Mucosa of descending colon (tissue), 3 donors: ENCODE measurements around the gene OR7C1. TPM values are rescaled to one million over a fixed set of nuclear protein-coding genes. Genes with fewer than 3 reads are reported as not detected.
"Not testable (repeated sequence)": the region's sequence is repeated elsewhere in the genome, so short reads cannot be mapped to it uniquely, and the experiment has no call there.

Source experiments
- ATAC-seq: fragments of 200-7000 bp; cut with Tn5 transposase; one replicate; pipeline ENCODE4 v1.9.1; 2020; ENCODE audit warnings: mild to moderate bottlenecking, moderate library complexity
- DNase-seq, 3 donors: peaks; one replicate each; pipeline ENCODE4 v3.0.0-alpha.2; 2020
- H3K36me3 ChIP-seq: fragments of 200-600 bp; one replicate; pipeline ENCODE4 v1.8.0; 2021; ENCODE audit warnings: low read depth, mild to moderate bottlenecking
- H3K4me1 ChIP-seq: fragments of 200-600 bp; one replicate; pipeline ENCODE4 v1.8.0; 2021; ENCODE audit warnings: low read depth, mild to moderate bottlenecking
- H3K4me3 ChIP-seq: fragments of 200-600 bp; one replicate; pipeline ENCODE4 v1.8.0; 2021; ENCODE audit warnings: mild to moderate bottlenecking
- H3K9me3 ChIP-seq: fragments of 200-600 bp; one replicate; pipeline ENCODE4 v1.8.0; 2021; ENCODE audit warnings: mild to moderate bottlenecking
- CTCF ChIP-seq: fragments of 200-600 bp; IDR thresholded peaks from one replicate; pipeline ENCODE4 v1.8.0; 2022; ENCODE audit warnings: antibody characterized with exemption, mild to moderate bottlenecking
- intact Hi-C, 2 donors: fragments of 100-400 bp; cut with DNase I in 1 of 2; cut with micrococcal nuclease in 1 of 2; formaldehyde crosslinking; loops; one replicate each; pipeline versions ENCODE4 v1.11.0 to v1.11.1; 2022; cut with DNase I, micrococcal nuclease
- total RNA-seq, 3 donors: library from RNA; stranded (reverse); fragmentation: NEBNext Ultra II Directional in 2 of 3; extraction: Animal tissue kit (Norgen Biotek cat#: 25700) in 2 of 3; gene quantifications; one replicate each; pipeline versions ENCODE4 v1.2.1 to v1.2.4, GENCODE V29; 2021 to 2023
- donor health status: DM: no; HTN: no; CAD: no; lungs with moderate emphysema.
- donor health status: DM: no; HTN: no; CAD: no.
- donor health status: DM: no; HTN: yes; CAD: no.

OR7C1 gene
- total RNA-seq, 3 donors from 2014 or later, result not detected

- ATAC-seq (no peak), DNase-seq (no peak)
- Histone ChIP-seq H3K4me3 (no peak overlapping the region), H3K9me3 (no peaks in the 10 kb centered on the region), H3K4me1 (no peaks in the 10 kb centered on the region), H3K36me3 (no peaks in the 10 kb centered on the region)
- TF ChIP-seq CTCF, result no peak
- intact Hi-C loops, result no loop called here
Observed at GRCh38 chr19:14782626-14783409, 52.2 kb downstream of the OR7C1 start.

- H3K9me3 ChIP-seq, intact Hi-C loops, ATAC-seq, H3K36me3 ChIP-seq, H3K4me3 ChIP-seq, H3K4me1 ChIP-seq, DNase-seq: not testable (repeated sequence)
Observed at GRCh38 chr19:14781713-14782536, 53.1 kb downstream of the OR7C1 start.

DNA sequence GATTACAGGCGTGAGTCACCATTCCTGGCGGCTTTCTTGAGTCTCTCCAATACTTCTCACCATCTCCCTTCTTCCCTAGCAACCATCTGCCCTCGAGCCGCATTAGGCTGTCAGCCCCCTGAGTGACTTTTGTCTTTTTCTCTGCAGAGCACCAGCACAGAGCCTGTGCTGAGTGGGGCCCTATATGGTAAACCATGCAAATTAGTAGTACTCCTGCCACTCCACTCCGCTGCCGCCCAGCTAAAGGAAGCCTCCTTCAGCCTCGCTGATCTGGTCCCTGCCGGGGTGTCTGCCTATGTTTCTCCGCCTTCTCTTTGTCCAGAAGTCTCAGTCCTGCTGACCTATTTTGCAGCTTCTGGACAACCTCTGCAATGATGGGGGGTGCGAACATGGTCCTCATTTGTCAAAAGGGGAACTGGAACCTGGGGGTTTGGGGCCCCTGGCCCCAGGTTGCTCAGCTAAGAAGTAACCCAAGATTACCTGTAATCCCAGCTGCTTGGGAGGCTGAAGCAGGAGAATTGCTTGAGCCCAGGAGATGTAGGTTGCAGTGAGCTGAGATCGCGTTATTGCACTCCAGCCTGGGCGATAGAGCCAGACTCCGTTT is 54.3 kb downstream of the OR7C1 start:
- ATAC-seq, DNase-seq: not testable (repeated sequence)

GRCh38 chr19:14779151-14779550 is 55.8 kb downstream of the OR7C1 start:
- Histone ChIP-seq H3K36me3 (no peaks in the 10 kb centered on the region), H3K4me1 (peaks cover 4% of the 10 kb centered on the region), H3K4me3 (no peak overlapping the region), H3K9me3 (no peaks in the 10 kb centered on the region)
- ATAC-seq (no peak), DNase-seq (no peak)
- intact Hi-C loops, result no loop called here
- TF ChIP-seq CTCF, result no peak

More for the DNA sequence above, 54.3 kb downstream of the OR7C1 start:
- H3K36me3 ChIP-seq, intact Hi-C loops, H3K4me1 ChIP-seq, H3K4me3 ChIP-seq, H3K9me3 ChIP-seq: not testable (repeated sequence)

- H3K9me3 ChIP-seq, H3K4me1 ChIP-seq, H3K36me3 ChIP-seq, intact Hi-C loops, DNase-seq, H3K4me3 ChIP-seq, ATAC-seq: not testable (repeated sequence)
Observed at GRCh38 chr19:14778110-14778845, 56.7 kb downstream of the OR7C1 start, which contains the start of gene ADGRE2. Gene ADGRE2 (minus strand): TSS chr19:14778560. CDS start chr19:14776756, 1,804 bp downstream.

- H3K4me1 ChIP-seq, H3K9me3 ChIP-seq, ATAC-seq, H3K4me3 ChIP-seq, DNase-seq, H3K36me3 ChIP-seq, intact Hi-C loops: not testable (repeated sequence)
Observed at GRCh38 chr19:14777645-14778044, 57.3 kb downstream of the OR7C1 start.

DNA sequence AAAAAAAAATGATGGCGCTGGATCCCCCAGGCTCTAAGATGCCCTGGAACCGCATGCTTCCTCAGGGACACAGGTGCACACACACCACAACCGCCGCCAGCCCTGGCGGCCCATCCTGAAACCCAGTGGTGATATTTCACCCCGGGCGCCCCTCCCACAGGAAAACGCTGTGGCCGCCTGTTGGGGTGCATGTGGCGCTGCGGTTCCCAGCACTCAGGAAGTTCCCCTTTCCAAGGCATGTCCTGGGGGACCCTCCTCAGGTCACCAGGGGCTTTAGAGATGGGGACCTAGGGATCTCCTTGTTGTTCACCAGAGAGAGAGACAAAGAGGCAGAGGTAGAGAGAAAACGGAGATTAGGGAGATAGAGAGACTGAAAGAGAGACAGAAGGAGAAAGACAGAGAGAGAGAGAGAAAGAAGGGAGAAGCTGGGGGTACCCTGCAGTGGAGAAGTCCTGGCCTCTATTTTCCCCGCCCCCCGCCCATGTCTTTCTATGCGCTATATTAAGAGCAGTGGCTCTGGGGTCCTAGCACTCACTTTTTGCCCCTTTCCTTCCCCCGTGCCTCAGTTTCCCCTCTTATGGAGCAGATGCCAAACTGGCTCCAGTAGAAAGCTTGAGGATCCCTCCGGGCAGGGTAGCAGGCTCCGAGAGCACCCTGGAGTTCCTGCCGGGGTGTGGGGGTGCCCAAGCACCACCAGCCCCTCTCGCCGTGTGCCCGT is 59.0 kb downstream of the OR7C1 start:
- DNase-seq (peak; percentile 16 to 61 (median 28)), ATAC-seq (no peak)
- H3K4me3 ChIP-seq, result no peak overlapping the region
- no peaks in the 10 kb centered on the region for H3K36me3 ChIP-seq
- peaks cover 4% of the 10 kb centered on the region for H3K4me1 ChIP-seq
- TF ChIP-seq CTCF, result no peak
- no peaks in the 10 kb centered on the region for H3K9me3 ChIP-seq
- intact Hi-C loops, result no loop called here

DNA sequence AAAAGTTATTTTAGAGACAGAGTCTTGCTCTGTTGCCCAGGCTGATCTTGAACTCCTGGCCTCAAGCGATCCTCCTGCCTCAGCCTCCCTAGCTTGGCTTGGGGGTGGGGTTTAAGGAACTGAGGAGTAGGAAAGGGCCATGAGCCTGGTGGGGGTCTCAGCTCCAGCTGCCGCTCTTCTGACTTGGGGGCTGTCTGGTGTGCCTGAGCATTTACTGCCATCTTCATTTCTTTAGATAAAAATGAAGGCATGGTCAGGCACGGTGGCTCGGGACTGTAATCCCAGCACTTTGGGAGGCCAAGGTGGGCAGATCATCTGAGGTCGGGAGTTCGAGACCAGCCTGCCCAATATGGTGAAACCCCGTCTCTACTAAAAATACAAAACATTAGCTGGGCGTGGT is 59.7 kb downstream of the OR7C1 start:
- DNase-seq, H3K4me1 ChIP-seq, intact Hi-C loops, H3K4me3 ChIP-seq, H3K9me3 ChIP-seq, H3K36me3 ChIP-seq, ATAC-seq: not testable (repeated sequence)
